Endometrial microvascular endothelial cells (primary cell): ENCODE measurements around the gene PRKAR1B. TPM values are rescaled to one million over a fixed set of nuclear protein-coding genes. Genes with fewer than 3 reads are reported as not detected.

Experiments
- in situ Hi-C: cut with HindIII; loops from 2 replicates; pipeline ENCODE4 v1.10.0; 2017; ENCODE audit warnings: low sequenced_read_pairs, low pct_unique_long_range_greater_than_20kb; ENCODE audit errors: inconsistent ontology term
- total RNA-seq: library from RNA; depleted of rRNA; stranded (reverse); fragments of >200 nt; gene quantifications from one replicate; pipeline ENCODE4 v1.2.3, GENCODE V29; 2015; ENCODE audit errors: inconsistent ontology term

The PRKAR1B gene
- total RNA-seq, 1 donor from 2014 or later, result 17.2 TPM

GRCh38 chr7:729140-730000 lies 2.3 kb upstream of the PRKAR1B start:
- in situ Hi-C loops, result no loop called here

DNA sequence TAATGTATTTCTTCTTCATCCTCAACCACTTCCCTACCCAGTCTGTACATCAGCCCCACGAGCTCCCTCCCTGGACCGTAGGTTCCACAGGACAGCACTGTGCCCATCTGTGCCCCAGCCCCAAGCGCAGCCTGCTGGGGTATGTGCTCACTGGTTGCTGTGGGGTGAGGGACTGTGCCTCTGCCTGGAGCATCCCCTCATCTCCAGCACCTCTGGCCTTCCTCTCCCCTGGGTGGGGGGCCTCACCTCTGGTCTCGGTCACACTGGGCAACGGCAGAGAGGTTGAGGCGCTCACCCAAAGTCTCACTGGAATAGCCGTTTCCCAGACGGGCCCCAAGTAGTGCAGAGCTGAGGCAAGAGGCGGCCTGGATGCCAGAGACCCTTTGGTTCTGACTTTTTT lies 1.5 kb upstream of the PRKAR1B start:
- in situ Hi-C loops, result no loop called here

GRCh38 chr7:727806-728460 lies 852 bp upstream of the PRKAR1B start:
- in situ Hi-C loops, result no loop called here

DNA sequence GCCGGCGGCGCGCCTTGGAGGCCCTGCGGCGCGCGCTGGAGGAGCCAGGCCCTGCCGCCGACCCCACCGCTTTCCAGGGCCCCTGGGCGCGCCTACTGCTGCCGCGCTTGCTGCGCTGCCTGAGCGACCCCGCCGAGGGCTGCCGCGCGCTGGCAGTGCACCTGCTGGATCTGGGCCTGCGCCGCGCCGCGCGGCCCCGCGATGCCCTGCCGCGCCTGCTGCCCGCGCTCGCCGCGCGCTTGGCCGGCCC lies 302 bp downstream of the PRKAR1B start:
- in situ Hi-C loops, result no loop called here

- in situ Hi-C loops, result no loop called here
These were observed 812 bp downstream of the PRKAR1B start, which contains the start of gene DNAAF5 for GRCh38 chr7:726084-726853. Gene DNAAF5, plus strand, starts transcription at chr7:726699. Its CDS starts 22 bp downstream, at chr7:726721.

GRCh38 chr7:725223-726005 lies 1.7 kb downstream of the PRKAR1B start:
- in situ Hi-C loops, result no loop called here

- in situ Hi-C loops, result no loop called here
These were observed 2.8 kb downstream of the PRKAR1B start for GRCh38 chr7:724298-724697.

- in situ Hi-C loops, result no loop called here
These were observed 3.5 kb downstream of the PRKAR1B start for GRCh38 chr7:723541-723940.

GRCh38 chr7:721619-722248 lies 5.3 kb downstream of the PRKAR1B start:
- in situ Hi-C loops, result no loop called here

GRCh38 chr7:716636-717035 lies 10.4 kb downstream of the PRKAR1B start:
- in situ Hi-C loops, result no loop called here

GRCh38 chr7:716222-716621 lies 10.9 kb downstream of the PRKAR1B start:
- in situ Hi-C loops, result no loop called here

GRCh38 chr7:714251-714671 lies 12.8 kb downstream of the PRKAR1B start:
- in situ Hi-C loops, result no loop called here

DNA sequence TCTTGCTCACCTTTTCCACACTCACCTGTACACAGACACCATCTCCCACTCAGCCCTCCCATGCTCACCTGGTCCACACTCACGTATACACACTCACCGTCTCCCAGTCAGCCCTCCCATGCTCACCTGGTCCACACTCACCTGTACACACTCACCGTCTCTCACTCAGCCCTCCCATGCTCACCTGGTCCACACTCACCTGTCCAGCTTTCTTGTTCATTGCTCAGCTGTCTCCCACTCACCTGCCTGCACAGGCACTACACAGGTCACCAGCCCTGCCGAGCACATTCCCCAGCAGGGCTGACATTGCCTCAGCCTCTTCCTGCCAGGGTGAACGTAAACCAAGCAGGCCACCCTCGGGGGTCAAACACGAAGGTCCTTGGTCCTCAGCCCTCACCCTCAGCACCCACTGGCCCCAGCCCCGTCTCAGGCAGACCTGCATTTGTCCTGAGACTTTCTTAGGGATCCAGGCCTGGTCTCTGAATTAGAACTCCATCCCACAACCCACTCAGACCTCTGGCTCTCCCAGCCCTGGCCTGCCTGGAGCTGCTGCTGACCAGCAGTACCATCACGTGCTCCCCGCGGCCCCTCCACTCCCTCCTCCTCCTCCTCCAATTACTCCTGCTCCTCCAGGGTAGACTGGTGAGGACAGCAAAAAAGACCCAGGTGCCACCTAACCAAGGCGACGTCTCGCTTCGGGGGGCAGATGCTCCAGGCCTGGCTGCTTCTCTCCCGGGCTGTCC lies 13.4 kb downstream of the PRKAR1B start:
- in situ Hi-C loops, result no loop called here

DNA sequence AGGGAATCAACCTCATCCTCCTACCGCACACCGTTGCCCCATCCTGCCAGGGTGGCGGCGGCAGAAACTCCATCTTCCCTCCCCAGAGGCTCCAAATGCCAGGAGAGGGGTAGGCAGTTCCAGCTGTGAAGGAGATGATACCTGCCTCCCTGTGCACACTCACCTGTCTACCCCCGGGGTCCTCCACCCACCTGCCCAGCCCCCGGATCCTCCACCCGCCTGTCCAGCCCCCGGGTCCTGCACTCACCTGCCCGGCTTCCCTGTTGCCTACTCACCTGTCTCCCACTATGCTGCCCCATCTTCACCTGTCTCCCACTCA lies 14.0 kb downstream of the PRKAR1B start:
- in situ Hi-C loops, result no loop called here

GRCh38 chr7:712381-713138 lies 14.5 kb downstream of the PRKAR1B start:
- in situ Hi-C loops, result no loop called here

GRCh38 chr7:711922-712380 lies 15.1 kb downstream of the PRKAR1B start:
- in situ Hi-C loops, result no loop called here

GRCh38 chr7:711093-711921 lies 15.8 kb downstream of the PRKAR1B start:
- in situ Hi-C loops, result no loop called here
